Gastrocnemius medialis (tissue), 4 donors: ENCODE data around the gene ADAMTSL3. TPM values are rescaled to one million over a fixed set of nuclear protein-coding genes. Genes with fewer than 3 reads are reported as not detected.
"Not testable (repeated sequence)": the region's sequence is repeated elsewhere in the genome, so short reads cannot be mapped to it uniquely, and the experiment has no call there.

Source experiments
- ATAC-seq, 2 donors: fragments of 150-250 bp; one replicate each; pipeline ENCODE4 v1.9.1; 2016
- DNase-seq, 2 donors: peaks; one replicate each; pipeline ENCODE4 v3.0.0-alpha.2; 2019
- H3K27ac ChIP-seq, 4 donors: fragments of 200-600 bp; sonication (generic); 1 replicate in 1 of 4; 2 replicates in 3 of 4; pipeline ENCODE4 v1.5.1; 2016 to 2018; ENCODE audit warnings: mild to moderate bottlenecking in 2 of 4, moderate library complexity in 1 of 4
- H3K27me3 ChIP-seq, 3 donors: fragments of 200-600 bp; sonication (generic) in 2 of 3; 1 replicate in 1 of 3; 2 replicates in 2 of 3; pipeline versions ENCODE4 v1.5.1 to v1.6.0; 2016 to 2019; ENCODE audit warnings: mild to moderate bottlenecking in 1 of 3, moderate library complexity in 1 of 3
- H3K36me3 ChIP-seq, 2 donors: fragments of 200-600 bp; sonication (generic) in 1 of 2; one replicate each; pipeline ENCODE4 v1.5.1; 2017 to 2018
- H3K4me1 ChIP-seq, 2 donors: fragments of 200-600 bp; sonication (generic) in 1 of 2; one replicate each; pipeline ENCODE4 v1.5.1; 2016 to 2017; ENCODE audit warnings: mild to moderate bottlenecking in 2 of 2
- H3K4me3 ChIP-seq, 4 donors: fragments of 200-600 bp; sonication (generic) in 3 of 4; 1 replicate in 1 of 4; 2 replicates in 3 of 4; pipeline ENCODE4 v1.5.1; 2016 to 2019; ENCODE audit warnings: mild to moderate bottlenecking in 2 of 4
- H3K9me3 ChIP-seq, 3 donors: fragments of 200-600 bp; sonication (generic) in 2 of 3; 1 replicate in 1 of 3; 2 replicates in 2 of 3; pipeline ENCODE4 v1.5.1; 2016 to 2019
- CTCF ChIP-seq, 5 experiments: fragments of 450-650 bp in 3 of 5; fragments of 200-600 bp in 2 of 5; sonication (generic) in 2 of 5; IDR thresholded peaks in 4 of 5; conservative IDR thresholded peaks in 1 of 5; 1 replicate in 4 of 5; 2 replicates in 1 of 5; pipeline ENCODE4 v1.5.1; 2016 to 2019; ENCODE audit warnings: antibody characterized with exemption in 5 of 5, mild to moderate bottlenecking in 3 of 5, moderate library complexity in 3 of 5
- POLR2A ChIP-seq, 2 donors: fragments of 450-650 bp; IDR thresholded peaks; one replicate each; pipeline ENCODE4 v1.6.1; 2017; ENCODE audit warnings: antibody characterized with exemption in 2 of 2, mild to moderate bottlenecking in 2 of 2, moderate library complexity in 2 of 2
- in situ Hi-C, 4 donors: fragments of 200-750 bp; cut with MboI; loops; one replicate each; pipeline versions ENCODE4 v1.15.0 to v1.8.0; 2017; ENCODE audit warnings: low sequenced_read_pairs in 4 of 4
- intact Hi-C: fragments of 100-400 bp; cut with DNase I; formaldehyde crosslinking; loops from one replicate; pipeline ENCODE4 v1.15.1; 2023; ENCODE audit warnings: low total_unique reads
- total RNA-seq, 4 donors: library from RNA; depleted of rRNA; stranded (reverse); fragments of >200 nt; gene quantifications; one replicate each; pipeline versions ENCODE4 v1.1.0 to v1.2.3, GENCODE V29; 2016

ADAMTSL3 gene
- total RNA-seq, 4 donors from 2014 or later, result 0.66 to 2.9 (median 0.76) TPM

- ATAC-seq (no peak), DNase-seq (no peak)
- H3K9me3 ChIP-seq, result no peaks in the 10 kb centered on the region
- H3K4me1 ChIP-seq, result no peaks in the 10 kb centered on the region
- in situ Hi-C loops, result loop anchor here in 3 of 4 donors (25.0 kb wide), 2 partner anchors 475 to 600 kb away; partner anchors contain the start of gene SH3GL3 (in 2 of the 3)
- no peaks in the 10 kb centered on the region for H3K27me3 ChIP-seq
- intact Hi-C loops, result no loop called here
- no peak for TF ChIP-seq POLR2A (IDR thresholded peaks at IDR 0.05)
- no peak for TF ChIP-seq CTCF (IDR thresholded peaks at IDR 0.05 in 4 of 5, conservative IDR thresholded peaks at IDR 0.05 in 1 of 5)
- no peak overlapping the region for H3K27ac ChIP-seq
- H3K36me3 ChIP-seq, result no peaks in the 10 kb centered on the region
- H3K4me3 ChIP-seq, result no peak overlapping the region
Observed at GRCh38 chr15:84037301-84037700, 383.4 kb downstream of the ADAMTSL3 start.

- DNase-seq, intact Hi-C loops: not testable (repeated sequence)
- in situ Hi-C loops, result loop anchor here in 3 of 4 donors (25.0 kb wide), 2 partner anchors 480 to 605 kb away; partner anchors contain the start of gene SH3GL3 (in 2 of the 3)
Observed at GRCh38 chr15:84042434-84043056, 388.6 kb downstream of the ADAMTSL3 start.

GRCh38 chr15:84046064-84046637, 392.2 kb downstream of the ADAMTSL3 start:
- intact Hi-C loops, result no loop called here
- Histone ChIP-seq H3K36me3 (no peaks in the 10 kb centered on the region), H3K4me1 (no peaks in the 10 kb centered on the region), H3K27me3 (no peaks in the 10 kb centered on the region), H3K9me3 (no peaks in the 10 kb centered on the region), H3K4me3 (no peak overlapping the region), H3K27ac (no peak overlapping the region)
- in situ Hi-C loops, result loop anchor here in 3 of 4 donors (25.0 kb wide), 2 partner anchors 484 to 609 kb away; partner anchors contain the start of gene SH3GL3 (in 2 of the 3)
- TF ChIP-seq CTCF (IDR thresholded peaks at IDR 0.05 in 4 of 5, conservative IDR thresholded peaks at IDR 0.05 in 1 of 5) (no peak), POLR2A (IDR thresholded peaks at IDR 0.05) (no peak)
- ATAC-seq (no peak), DNase-seq (no peak)

More at GRCh38 chr15:84042434-84043056, 388.6 kb downstream of the ADAMTSL3 start:
- H3K9me3 ChIP-seq, H3K36me3 ChIP-seq, H3K27me3 ChIP-seq, ATAC-seq, H3K4me1 ChIP-seq, H3K4me3 ChIP-seq, H3K27ac ChIP-seq: not testable (repeated sequence)

GRCh38 chr15:84049480-84049879, 395.6 kb downstream of the ADAMTSL3 start:
- intact Hi-C loops, H3K27ac ChIP-seq, H3K36me3 ChIP-seq, H3K27me3 ChIP-seq, DNase-seq, H3K4me3 ChIP-seq, ATAC-seq, H3K4me1 ChIP-seq, H3K9me3 ChIP-seq: not testable (repeated sequence)
- in situ Hi-C loops, result loop anchor here in 3 of 4 donors (25.0 kb wide), 2 partner anchors 487 to 612 kb away; partner anchors contain the start of gene SH3GL3 (in 2 of the 3)

- no peaks in the 10 kb centered on the region for H3K27me3 ChIP-seq
- no peak overlapping the region for H3K4me3 ChIP-seq
- no peaks in the 10 kb centered on the region for H3K9me3 ChIP-seq
- in situ Hi-C loops (no loop called here), intact Hi-C loops (no loop called here)
- no peak for ATAC-seq
- DNase-seq, result no peak
- H3K4me1 ChIP-seq, result no peaks in the 10 kb centered on the region
- H3K27ac ChIP-seq, result no peak overlapping the region
- TF ChIP-seq CTCF (IDR thresholded peaks at IDR 0.05 in 4 of 5, conservative IDR thresholded peaks at IDR 0.05 in 1 of 5), result no peak
- no peak for TF ChIP-seq POLR2A (IDR thresholded peaks at IDR 0.05)
- H3K36me3 ChIP-seq, result no peaks in the 10 kb centered on the region
Observed at GRCh38 chr15:84050076-84050475, 396.2 kb downstream of the ADAMTSL3 start.

- H3K27ac ChIP-seq, ATAC-seq, H3K9me3 ChIP-seq, H3K27me3 ChIP-seq, DNase-seq, intact Hi-C loops, H3K4me1 ChIP-seq, in situ Hi-C loops, H3K4me3 ChIP-seq, H3K36me3 ChIP-seq: not testable (repeated sequence)
Observed at GRCh38 chr15:84051146-84051545, 397.2 kb downstream of the ADAMTSL3 start.

GRCh38 chr15:84054544-84054943, 400.6 kb downstream of the ADAMTSL3 start:
- DNase-seq, in situ Hi-C loops: not testable (repeated sequence)
- peak; percentile 44 to 63 for ATAC-seq

More at GRCh38 chr15:84054544-84054943, 400.6 kb downstream of the ADAMTSL3 start:
- H3K27me3 ChIP-seq, intact Hi-C loops, H3K27ac ChIP-seq, H3K36me3 ChIP-seq, H3K4me1 ChIP-seq, H3K9me3 ChIP-seq, H3K4me3 ChIP-seq: not testable (repeated sequence)
